GM12891 (cell line): ENCODE measurements around the gene PPT2.

Source experiments
- PAX5 ChIP-seq: IDR thresholded peaks from 2 replicates; pipeline ENCODE4 v1.6.1; 2011; ENCODE audit warnings: low read length, moderate library complexity, mild to moderate bottlenecking; ENCODE audit not compliant: insufficient read depth, severe bottlenecking
- POLR2A ChIP-seq: IDR thresholded peaks from 2 replicates; pipeline ENCODE4 v1.6.1; 2011; ENCODE audit warnings: low read depth, low read length, control low read depth
- POLR2AphosphoS5 ChIP-seq: IDR thresholded peaks from 2 replicates; pipeline ENCODE4 v1.6.1; 2011; ENCODE audit warnings: low read depth, low read length, control low read depth
- POU2F2 ChIP-seq: IDR thresholded peaks from 2 replicates; pipeline ENCODE4 v1.6.1; 2011; ENCODE audit warnings: low read depth, mild to moderate bottlenecking, control low read depth, low read length, moderate library complexity
- SPI1 ChIP-seq: IDR thresholded peaks from 2 replicates; pipeline ENCODE4 v1.6.1; 2011; ENCODE audit warnings: low read depth, low read length, control low read depth
- TAF1 ChIP-seq: IDR thresholded peaks from 2 replicates; pipeline ENCODE4 v1.6.1; 2011; ENCODE audit warnings: low read depth, low read length, control low read depth

DNA sequence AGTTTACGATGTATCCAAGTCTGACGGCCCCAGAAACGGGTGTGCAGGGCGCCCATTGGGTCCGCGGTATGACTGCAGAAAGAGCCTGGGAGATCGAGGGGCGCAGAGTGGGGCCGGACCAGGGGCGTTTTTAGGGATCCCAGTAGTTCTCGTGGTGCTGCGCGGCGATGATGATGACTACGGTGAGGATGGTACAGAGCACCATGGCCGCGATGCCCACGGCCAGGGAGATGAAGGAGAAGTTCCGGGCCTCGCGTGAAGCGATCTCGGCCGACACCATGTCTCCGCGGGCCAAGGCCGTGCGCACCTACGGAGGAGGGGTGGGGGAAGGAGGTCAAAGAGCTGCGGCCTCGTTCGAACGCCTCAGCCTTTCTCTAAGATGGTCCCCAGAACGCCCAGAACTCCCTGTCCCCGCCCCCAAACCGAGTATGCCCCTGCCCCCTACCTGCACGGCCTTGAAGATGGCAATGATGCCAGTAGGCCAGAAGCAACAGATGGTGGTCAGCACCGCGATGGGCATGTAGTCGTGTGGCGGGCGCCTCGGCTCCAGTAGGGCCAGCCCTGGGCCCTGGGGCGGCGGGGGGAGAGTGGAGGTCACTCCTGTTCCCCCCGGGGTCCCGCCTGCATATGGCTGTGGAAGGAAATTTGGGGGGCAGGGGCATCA, 4.7 kb upstream of the PPT2 start:
- TF ChIP-seq POLR2A = no peak
- TF ChIP-seq SPI1 = no peak
- no peak for TF ChIP-seq TAF1
- no peak for TF ChIP-seq POLR2AphosphoS5
- no peak for TF ChIP-seq POU2F2
- no peak for TF ChIP-seq PAX5
